Measurements from ENCODE around the gene HYKK.
"Not testable (repeated sequence)": the region's sequence is repeated elsewhere in the genome, so short reads cannot be mapped to it uniquely, and the experiment has no call there.

Gene HYKK

GRCh38 chr15:78506971-78507830 is at the start of gene HYKK:
HYKK (plus strand) TSS chr15:78507577; CDS start chr15:78513089, 5,512 bp downstream.
- peak; percentile 42 for DNase-seq (ENCODE audit: low read depth)

GRCh38 chr15:78460737-78461136 is 46.6 kb upstream of the HYKK start:
- no peak for DNase-seq (ENCODE audit: low read depth)

GRCh38 chr15:78461171-78461888 is 46.0 kb upstream of the HYKK start:
- DNase-seq (ENCODE audit: low read depth): no peak

GRCh38 chr15:78469031-78469430 is 38.3 kb upstream of the HYKK start:
- DNase-seq (ENCODE audit: low read depth): no peak

- DNase-seq (ENCODE audit: low read depth): no peak
These were observed 30.1 kb upstream of the HYKK start for GRCh38 chr15:78477295-78477694.

- no peak for DNase-seq (ENCODE audit: low read depth)
These were observed 27.7 kb upstream of the HYKK start for GRCh38 chr15:78479650-78480049.

GRCh38 chr15:78481917-78482316 is 25.5 kb upstream of the HYKK start:
- no peak for DNase-seq (ENCODE audit: low read depth)

GRCh38 chr15:78492872-78493271 is 14.5 kb upstream of the HYKK start:
- DNase-seq (ENCODE audit: low read depth): no peak

- DNase-seq (ENCODE audit: low read depth): no peak
These were observed 5.5 kb upstream of the HYKK start for GRCh38 chr15:78501857-78502256.

GRCh38 chr15:78502641-78503040 is 4.7 kb upstream of the HYKK start:
- no peak for DNase-seq (ENCODE audit: low read depth)

GRCh38 chr15:78507831-78508160 is 419 bp downstream of the HYKK start:
- DNase-seq (ENCODE audit: low read depth): peak; percentile 1

GRCh38 chr15:78508272-78508671 is 895 bp downstream of the HYKK start:
- no peak for DNase-seq (ENCODE audit: low read depth)

- no peak for DNase-seq (ENCODE audit: low read depth)
These were observed 2.4 kb downstream of the HYKK start for GRCh38 chr15:78509726-78510312.

GRCh38 chr15:78520035-78520434 is 12.7 kb downstream of the HYKK start:
- DNase-seq (ENCODE audit: low read depth): not testable (repeated sequence)

- DNase-seq (ENCODE audit: low read depth): no peak
These were observed 16.9 kb downstream of the HYKK start for GRCh38 chr15:78524230-78524629.

GRCh38 chr15:78527325-78527724 is 19.9 kb downstream of the HYKK start:
- no peak for DNase-seq (ENCODE audit: low read depth)

- no peak for DNase-seq (ENCODE audit: low read depth)
These were observed 26.0 kb downstream of the HYKK start for GRCh38 chr15:78533331-78533730.

- no peak for DNase-seq (ENCODE audit: low read depth)
These were observed 28.8 kb downstream of the HYKK start for GRCh38 chr15:78536134-78536533.

GRCh38 chr15:78537266-78537905 is 30.0 kb downstream of the HYKK start:
- no peak for DNase-seq (ENCODE audit: low read depth)

- DNase-seq (ENCODE audit: low read depth): no peak
These were observed 31.0 kb downstream of the HYKK start for GRCh38 chr15:78538358-78538757.

- DNase-seq (ENCODE audit: low read depth): not testable (repeated sequence)
These were observed 32.2 kb downstream of the HYKK start for GRCh38 chr15:78539464-78540140.
